ENCODE data around the gene FFAR3.

Gene FFAR3

DNA sequence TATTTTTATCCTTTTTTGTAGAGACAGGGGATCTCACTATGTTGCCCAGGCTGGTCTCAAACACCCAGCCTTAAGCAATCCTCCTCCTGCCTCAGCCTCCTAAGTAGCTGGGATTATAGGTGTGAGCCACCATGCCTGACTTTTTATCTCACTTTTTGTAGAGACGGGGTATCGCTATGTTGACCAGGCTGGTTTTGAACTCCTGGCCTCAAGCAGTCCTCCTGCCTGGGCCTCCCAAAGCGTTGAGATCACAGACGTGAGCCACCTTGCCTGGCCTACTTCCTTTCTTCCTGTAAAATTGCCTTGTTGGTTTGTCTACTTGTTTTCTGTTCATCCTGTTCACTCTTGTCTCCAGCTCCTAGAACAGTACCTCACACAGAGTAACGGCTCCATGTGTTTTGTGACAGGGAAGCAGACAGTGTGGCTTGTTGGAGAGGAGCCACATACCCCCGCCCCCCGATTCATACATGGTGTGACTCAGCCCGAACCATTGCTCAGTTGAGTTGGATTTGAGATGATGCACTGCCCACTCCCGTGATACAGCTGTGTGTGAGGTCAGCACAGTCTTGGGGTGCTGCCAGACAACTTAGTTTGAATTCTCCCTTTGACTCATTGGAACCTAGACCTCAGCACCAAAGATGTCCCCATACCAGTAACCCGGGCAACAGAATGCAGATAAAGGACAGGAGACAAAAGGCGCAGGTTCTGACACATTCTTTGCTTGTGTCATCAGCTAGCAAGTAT is 46.8 kb downstream of the FFAR3 start:
- no peak for DNase-seq

DNA sequence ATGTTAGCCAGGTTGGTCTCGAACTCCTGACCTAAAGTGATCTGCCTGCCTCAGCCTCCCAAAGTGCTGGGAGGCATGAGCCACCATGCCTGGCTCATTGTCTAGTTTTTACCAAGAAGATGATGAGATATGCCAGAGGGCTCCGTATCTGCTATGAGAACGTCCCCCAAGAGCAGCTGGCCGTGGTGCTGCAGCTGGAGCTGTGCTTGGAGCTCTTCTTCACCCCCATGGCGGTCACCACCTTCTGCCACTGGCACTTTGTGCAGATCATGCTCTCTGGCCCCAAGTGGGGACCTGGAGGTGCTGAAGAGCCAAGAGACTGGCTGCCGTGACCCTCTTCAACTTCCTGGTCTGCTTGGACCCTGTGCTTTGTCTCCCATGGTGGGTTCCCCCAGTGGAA is 49.4 kb downstream of the FFAR3 start:
- no peak for DNase-seq

DNA sequence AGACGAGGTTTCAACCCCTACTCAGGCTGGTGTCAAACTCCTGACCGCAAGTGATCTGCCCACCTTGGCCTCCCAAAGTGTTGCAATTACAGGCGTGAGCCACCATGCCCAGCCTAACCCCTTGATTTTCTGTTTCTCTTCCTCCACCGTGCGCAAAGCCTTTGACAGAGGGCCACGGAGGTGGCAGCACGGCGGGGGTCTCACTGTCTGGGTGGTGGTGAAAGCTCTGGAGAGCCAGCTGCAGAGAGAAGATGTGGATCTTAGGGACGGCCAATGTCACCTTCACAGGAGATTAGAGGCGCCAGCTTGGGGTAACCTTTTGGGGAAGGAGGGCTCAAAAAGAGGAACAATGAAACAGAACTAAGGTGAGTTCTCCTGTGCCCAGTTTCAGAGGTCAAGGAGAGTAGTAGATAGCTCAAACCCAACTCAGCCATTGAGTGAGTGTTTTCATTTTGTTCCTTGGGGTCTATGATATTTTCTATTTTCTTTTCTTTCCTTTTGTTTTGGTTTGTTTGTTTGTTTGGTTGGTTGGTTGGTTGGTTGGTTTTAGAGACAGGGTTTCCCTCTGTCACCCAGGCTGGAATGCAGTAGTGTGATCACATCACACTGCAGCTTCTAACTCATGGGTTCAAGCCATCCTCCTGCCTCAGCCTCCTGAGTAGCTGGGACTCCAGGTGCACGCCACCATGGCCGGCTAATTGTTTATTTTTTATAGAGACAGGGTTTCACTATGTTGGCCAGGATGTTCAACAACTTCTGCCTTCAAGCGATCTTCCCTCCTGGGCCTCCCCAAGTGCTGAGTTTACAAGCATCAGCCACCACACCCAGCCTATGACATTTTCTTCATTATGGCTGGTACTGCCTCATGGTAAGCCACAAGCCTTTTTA is 50.3 kb downstream of the FFAR3 start:
- DNase-seq, result no peak

DNA sequence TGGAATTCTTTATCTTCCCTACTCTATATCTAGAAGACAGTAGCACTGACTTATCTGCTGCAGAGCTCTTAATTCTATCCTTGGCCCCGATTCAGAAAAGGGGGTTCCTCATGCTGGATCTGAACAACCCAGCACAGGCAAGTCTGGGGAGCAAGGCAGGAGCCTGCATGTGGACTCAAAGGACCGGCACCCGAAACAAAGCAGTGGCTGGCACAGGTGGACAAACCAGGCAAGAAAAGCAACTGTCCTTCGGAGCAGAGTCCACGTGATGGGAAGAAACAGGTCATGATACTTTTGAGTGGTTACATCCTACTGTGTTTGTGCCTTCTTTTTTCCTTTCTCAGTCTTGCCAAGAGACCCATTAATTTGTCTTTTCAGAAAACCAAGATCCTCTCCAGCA is 50.9 kb downstream of the FFAR3 start:
- no peak for DNase-seq

Data from NCI-H1417 (cell line).